Stimulated activated memory B cell treated with anti-CD40 and anti-IgM and Interleukin-4, amounts not matched to agents 10 μg/mL and 1 μg/mL and 100 μg/mL, for 72 hours (primary cell): Measurements from ENCODE around the gene CPAMD8.
"Not testable (repeated sequence)": the region's sequence is repeated elsewhere in the genome, so short reads cannot be mapped to it uniquely, and the experiment has no call there.

Experiments used
- ATAC-seq: fragments of 150-1000 bp; cut with Tn5 transposase; 2 replicates; pipeline ENCODE4 v1.10.0; 2021
- H3K27ac Mint-ChIP-seq: one replicate; pipeline ENCODE4 v1.8.0; 2022; ENCODE audit warnings: mild to moderate bottlenecking, mixed read lengths
- H3K27me3 Mint-ChIP-seq: one replicate; pipeline ENCODE4 v1.8.0; 2022; ENCODE audit warnings: mixed read lengths
- H3K36me3 Mint-ChIP-seq: one replicate; pipeline ENCODE4 v1.8.0; 2022; ENCODE audit warnings: mixed read lengths
- H3K4me1 Mint-ChIP-seq: one replicate; pipeline ENCODE4 v1.8.0; 2022; ENCODE audit warnings: mixed read lengths
- H3K4me3 Mint-ChIP-seq: one replicate; pipeline ENCODE4 v1.8.0; 2022; ENCODE audit warnings: mild to moderate bottlenecking, moderate library complexity, mixed read lengths
- H3K9me3 Mint-ChIP-seq: one replicate; pipeline ENCODE4 v1.8.0; 2022; ENCODE audit warnings: mixed read lengths

The CPAMD8 gene

GRCh38 chr19:17024941-17025340, 1.7 kb downstream of the CPAMD8 start:
- H3K4me1 Mint-ChIP-seq: peaks cover 24% of the 10 kb centered on the region
- peaks cover 13% of the 10 kb centered on the region for H3K9me3 Mint-ChIP-seq
- peaks cover 75% of the 10 kb centered on the region for H3K27me3 Mint-ChIP-seq
- H3K36me3 Mint-ChIP-seq: peaks cover 20% of the 10 kb centered on the region
- not testable (repeated sequence) for H3K4me3 Mint-ChIP-seq, ATAC-seq, H3K27ac Mint-ChIP-seq

GRCh38 chr19:17023805-17024204, 2.8 kb downstream of the CPAMD8 start:
- no peak overlapping the region for H3K4me3 Mint-ChIP-seq
- ATAC-seq: no peak
- H3K27me3 Mint-ChIP-seq: peaks cover 64% of the 10 kb centered on the region
- H3K27ac Mint-ChIP-seq: no peak overlapping the region
- peaks cover 13% of the 10 kb centered on the region for H3K9me3 Mint-ChIP-seq
- peaks cover 24% of the 10 kb centered on the region for H3K4me1 Mint-ChIP-seq
- H3K36me3 Mint-ChIP-seq: peaks cover 20% of the 10 kb centered on the region

- H3K36me3 Mint-ChIP-seq: peaks cover 20% of the 10 kb centered on the region
- no peak overlapping the region for H3K4me3 Mint-ChIP-seq
- peaks cover 53% of the 10 kb centered on the region for H3K27me3 Mint-ChIP-seq
- no peak overlapping the region for H3K27ac Mint-ChIP-seq
- no peak for ATAC-seq
- H3K9me3 Mint-ChIP-seq: peaks cover 13% of the 10 kb centered on the region
- peaks cover 24% of the 10 kb centered on the region for H3K4me1 Mint-ChIP-seq
Measured at GRCh38 chr19:17022738-17023137, 3.9 kb downstream of the CPAMD8 start.

- peaks cover 18% of the 10 kb centered on the region for H3K4me1 Mint-ChIP-seq
- H3K27me3 Mint-ChIP-seq: peaks cover 46% of the 10 kb centered on the region
- H3K27ac Mint-ChIP-seq: no peak overlapping the region
- peaks cover 13% of the 10 kb centered on the region for H3K9me3 Mint-ChIP-seq
- peak; percentile 35 for ATAC-seq
- H3K4me3 Mint-ChIP-seq: no peak overlapping the region
- H3K36me3 Mint-ChIP-seq: peaks cover 20% of the 10 kb centered on the region
Measured at GRCh38 chr19:17021793-17022590, 4.6 kb downstream of the CPAMD8 start.

GRCh38 chr19:17021328-17021727, 5.3 kb downstream of the CPAMD8 start:
- Mint-ChIP-seq H3K36me3 (peaks cover 20% of the 10 kb centered on the region), H3K27me3 (peaks cover 49% of the 10 kb centered on the region), H3K27ac (no peak overlapping the region), H3K9me3 (peaks cover 13% of the 10 kb centered on the region), H3K4me3 (no peak overlapping the region), H3K4me1 (peaks cover 17% of the 10 kb centered on the region)
- ATAC-seq: no peak

- H3K4me1 Mint-ChIP-seq: peaks cover 12% of the 10 kb centered on the region
- peaks cover 49% of the 10 kb centered on the region for H3K27me3 Mint-ChIP-seq
- no peak overlapping the region for H3K27ac Mint-ChIP-seq
- H3K36me3 Mint-ChIP-seq: peaks cover 20% of the 10 kb centered on the region
- H3K9me3 Mint-ChIP-seq: peaks cover 13% of the 10 kb centered on the region
- peak; percentile 34 for ATAC-seq
- H3K4me3 Mint-ChIP-seq: no peak overlapping the region
Measured at GRCh38 chr19:17020823-17021222, 5.8 kb downstream of the CPAMD8 start.

GRCh38 chr19:17020385-17020784, 6.2 kb downstream of the CPAMD8 start:
- Mint-ChIP-seq H3K9me3 (peaks cover 13% of the 10 kb centered on the region), H3K27me3 (peaks cover 49% of the 10 kb centered on the region), H3K27ac (no peak overlapping the region), H3K36me3 (peaks cover 20% of the 10 kb centered on the region), H3K4me1 (peaks cover 10% of the 10 kb centered on the region), H3K4me3 (no peak overlapping the region)
- ATAC-seq: no peak

GRCh38 chr19:17014212-17014861, 12.3 kb downstream of the CPAMD8 start:
- not testable (repeated sequence) for H3K9me3 Mint-ChIP-seq, H3K4me3 Mint-ChIP-seq, ATAC-seq, H3K36me3 Mint-ChIP-seq, H3K27ac Mint-ChIP-seq, H3K4me1 Mint-ChIP-seq
- peaks cover 21% of the 10 kb centered on the region for H3K27me3 Mint-ChIP-seq

GRCh38 chr19:17011485-17011884, 15.1 kb downstream of the CPAMD8 start:
- no peak for ATAC-seq
- Mint-ChIP-seq H3K9me3 (no peaks in the 10 kb centered on the region), H3K4me1 (no peaks in the 10 kb centered on the region), H3K36me3 (no peaks in the 10 kb centered on the region), H3K27ac (no peak overlapping the region), H3K27me3 (peaks cover 29% of the 10 kb centered on the region), H3K4me3 (no peak overlapping the region)

- Mint-ChIP-seq H3K27ac (no peak overlapping the region), H3K36me3 (no peaks in the 10 kb centered on the region), H3K4me1 (peaks cover 8% of the 10 kb centered on the region), H3K9me3 (no peaks in the 10 kb centered on the region), H3K4me3 (no peak overlapping the region), H3K27me3 (peaks cover 44% of the 10 kb centered on the region)
- ATAC-seq: no peak
Measured at GRCh38 chr19:17006579-17006978, 20.0 kb downstream of the CPAMD8 start.

- peaks cover 21% of the 10 kb centered on the region for H3K4me1 Mint-ChIP-seq
- no peaks in the 10 kb centered on the region for H3K36me3 Mint-ChIP-seq
- no peak overlapping the region for H3K27ac Mint-ChIP-seq
- peaks cover 56% of the 10 kb centered on the region for H3K27me3 Mint-ChIP-seq
- ATAC-seq: no peak
- H3K4me3 Mint-ChIP-seq: no peak overlapping the region
- H3K9me3 Mint-ChIP-seq: no peaks in the 10 kb centered on the region
Measured at GRCh38 chr19:17005000-17005399, 21.6 kb downstream of the CPAMD8 start.

- Mint-ChIP-seq H3K27me3 (peaks cover 56% of the 10 kb centered on the region), H3K4me1 (peaks cover 21% of the 10 kb centered on the region), H3K36me3 (no peaks in the 10 kb centered on the region), H3K27ac (no peak overlapping the region), H3K9me3 (no peaks in the 10 kb centered on the region), H3K4me3 (no peak overlapping the region)
- ATAC-seq: no peak
Measured at GRCh38 chr19:17004386-17004785, 22.2 kb downstream of the CPAMD8 start.

GRCh38 chr19:17002455-17002854, 24.2 kb downstream of the CPAMD8 start:
- no peak overlapping the region for H3K4me3 Mint-ChIP-seq
- peaks cover 21% of the 10 kb centered on the region for H3K4me1 Mint-ChIP-seq
- H3K27ac Mint-ChIP-seq: no peak overlapping the region
- H3K36me3 Mint-ChIP-seq: no peaks in the 10 kb centered on the region
- peaks cover 5% of the 10 kb centered on the region for H3K9me3 Mint-ChIP-seq
- ATAC-seq: no peak
- H3K27me3 Mint-ChIP-seq: peaks cover 53% of the 10 kb centered on the region

- Mint-ChIP-seq H3K4me1 (peaks cover 21% of the 10 kb centered on the region), H3K4me3 (peak overlapping the region; percentile 21), H3K27ac (no peak overlapping the region), H3K9me3 (peaks cover 5% of the 10 kb centered on the region), H3K27me3 (peaks cover 45% of the 10 kb centered on the region), H3K36me3 (no peaks in the 10 kb centered on the region)
- ATAC-seq: peak; percentile 72
Measured at GRCh38 chr19:17001603-17002183, 24.9 kb downstream of the CPAMD8 start.

GRCh38 chr19:16998635-16999194, 27.9 kb downstream of the CPAMD8 start:
- peaks cover 5% of the 10 kb centered on the region for H3K9me3 Mint-ChIP-seq
- peaks cover 19% of the 10 kb centered on the region for H3K27me3 Mint-ChIP-seq
- ATAC-seq: no peak
- H3K27ac Mint-ChIP-seq: no peak overlapping the region
- H3K36me3 Mint-ChIP-seq: no peaks in the 10 kb centered on the region
- H3K4me3 Mint-ChIP-seq: no peak overlapping the region
- peaks cover 21% of the 10 kb centered on the region for H3K4me1 Mint-ChIP-seq
